Body of pancreas (tissue), 4 donors: Measurements from ENCODE around the gene PTBP3.

Experiments
- POLR2A ChIP-seq, 3 donors: fragments of 450-650 bp; IDR thresholded peaks; one replicate each; pipeline ENCODE4 v1.6.1; 2016; ENCODE audit warnings: antibody characterized with exemption in 3 of 3, mild to moderate bottlenecking in 2 of 3
- TF ChIP-seq, protein P1 (sequence below), 7 experiments: fragments of 450-650 bp in 4 of 7; fragments of 200-600 bp in 3 of 7; sonication (generic) in 3 of 7; IDR thresholded peaks; one replicate each; pipeline ENCODE4 v1.5.1; 2016 to 2019; ENCODE audit warnings: antibody characterized with exemption in 7 of 7

- TF ChIP-seq, protein P1, sequence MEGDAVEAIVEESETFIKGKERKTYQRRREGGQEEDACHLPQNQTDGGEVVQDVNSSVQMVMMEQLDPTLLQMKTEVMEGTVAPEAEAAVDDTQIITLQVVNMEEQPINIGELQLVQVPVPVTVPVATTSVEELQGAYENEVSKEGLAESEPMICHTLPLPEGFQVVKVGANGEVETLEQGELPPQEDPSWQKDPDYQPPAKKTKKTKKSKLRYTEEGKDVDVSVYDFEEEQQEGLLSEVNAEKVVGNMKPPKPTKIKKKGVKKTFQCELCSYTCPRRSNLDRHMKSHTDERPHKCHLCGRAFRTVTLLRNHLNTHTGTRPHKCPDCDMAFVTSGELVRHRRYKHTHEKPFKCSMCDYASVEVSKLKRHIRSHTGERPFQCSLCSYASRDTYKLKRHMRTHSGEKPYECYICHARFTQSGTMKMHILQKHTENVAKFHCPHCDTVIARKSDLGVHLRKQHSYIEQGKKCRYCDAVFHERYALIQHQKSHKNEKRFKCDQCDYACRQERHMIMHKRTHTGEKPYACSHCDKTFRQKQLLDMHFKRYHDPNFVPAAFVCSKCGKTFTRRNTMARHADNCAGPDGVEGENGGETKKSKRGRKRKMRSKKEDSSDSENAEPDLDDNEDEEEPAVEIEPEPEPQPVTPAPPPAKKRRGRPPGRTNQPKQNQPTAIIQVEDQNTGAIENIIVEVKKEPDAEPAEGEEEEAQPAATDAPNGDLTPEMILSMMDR (IDR thresholded peaks at IDR 0.05) = no peak
- TF ChIP-seq POLR2A (IDR thresholded peaks at IDR 0.05) = no peak
These were observed 164.1 kb downstream of the PTBP3 start for GRCh38 chr9:112169368-112169767.
